Measurements from ENCODE around the gene PAH. TPM values are rescaled to one million over a fixed set of nuclear protein-coding genes. Genes with fewer than 3 reads are reported as not detected.

The PAH gene
- total RNA-seq, 4 donors from 2014 or later, result not detected

DNA sequence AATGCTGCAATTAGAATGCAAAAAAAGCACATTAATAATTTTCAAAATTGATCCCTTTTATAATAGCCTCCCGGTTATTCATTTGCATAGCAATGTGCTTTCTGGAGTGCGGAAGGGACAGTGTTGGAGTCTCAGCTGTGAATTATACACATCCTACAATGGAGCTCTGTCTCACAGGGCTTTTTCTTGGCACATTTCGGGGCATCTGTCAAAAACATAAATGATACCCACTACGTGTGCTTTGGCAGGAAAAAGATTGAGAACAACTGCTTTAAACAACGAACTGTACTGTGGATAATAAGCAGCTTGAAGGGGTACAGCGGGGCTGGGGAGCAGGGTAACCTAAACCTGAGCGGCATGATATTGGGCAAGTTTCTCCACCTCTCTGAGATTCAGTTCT is 123.1 kb downstream of the PAH start:
- Histone ChIP-seq H3K27ac (no peak overlapping the region), H3K36me3 (no peaks in the 10 kb centered on the region), H3K4me3 (no peak overlapping the region), H3K27me3 (no peaks in the 10 kb centered on the region), H3K4me1 (no peaks in the 10 kb centered on the region), H3K9me3 (no peaks in the 10 kb centered on the region)
- in situ Hi-C loops (cut with MboI; ENCODE audit: low pct_ligation_motif_present in 1 of 4, low pct_unique_long_range_greater_than_20kb in 1 of 4, low sequenced_read_pairs in 3 of 4), result no loop called here
- no peak for DNase-seq
- intact Hi-C loops (cut with DNase I; ENCODE audit: low total_unique reads), result no loop called here
- WGBS, 2 donors (ENCODE audit: low coverage in 1 of 2), result 67 to 69% methylated on average over 6 to 7 of the region's 7 CpGs
- TF ChIP-seq, protein P1, sequence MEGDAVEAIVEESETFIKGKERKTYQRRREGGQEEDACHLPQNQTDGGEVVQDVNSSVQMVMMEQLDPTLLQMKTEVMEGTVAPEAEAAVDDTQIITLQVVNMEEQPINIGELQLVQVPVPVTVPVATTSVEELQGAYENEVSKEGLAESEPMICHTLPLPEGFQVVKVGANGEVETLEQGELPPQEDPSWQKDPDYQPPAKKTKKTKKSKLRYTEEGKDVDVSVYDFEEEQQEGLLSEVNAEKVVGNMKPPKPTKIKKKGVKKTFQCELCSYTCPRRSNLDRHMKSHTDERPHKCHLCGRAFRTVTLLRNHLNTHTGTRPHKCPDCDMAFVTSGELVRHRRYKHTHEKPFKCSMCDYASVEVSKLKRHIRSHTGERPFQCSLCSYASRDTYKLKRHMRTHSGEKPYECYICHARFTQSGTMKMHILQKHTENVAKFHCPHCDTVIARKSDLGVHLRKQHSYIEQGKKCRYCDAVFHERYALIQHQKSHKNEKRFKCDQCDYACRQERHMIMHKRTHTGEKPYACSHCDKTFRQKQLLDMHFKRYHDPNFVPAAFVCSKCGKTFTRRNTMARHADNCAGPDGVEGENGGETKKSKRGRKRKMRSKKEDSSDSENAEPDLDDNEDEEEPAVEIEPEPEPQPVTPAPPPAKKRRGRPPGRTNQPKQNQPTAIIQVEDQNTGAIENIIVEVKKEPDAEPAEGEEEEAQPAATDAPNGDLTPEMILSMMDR (IDR thresholded peaks at IDR 0.05), result no peak
- TF ChIP-seq POLR2AphosphoS5 (IDR thresholded peaks at IDR 0.05) (no peak), POLR2A (IDR thresholded peaks at IDR 0.05) (no peak), EP300 (IDR thresholded peaks at IDR 0.05; ENCODE audit: low read depth) (no peak)

Other genes starting within 250 kb of the PAH start
- not detected for gene ASCL1, start 40.4 kb upstream of the PAH start, total RNA-seq

Data from transverse colon (tissue), 4 donors.